Daoy (cell line): ENCODE measurements around the gene ARHGDIA. TPM values are rescaled to one million over a fixed set of nuclear protein-coding genes. Genes with fewer than 3 reads are reported as not detected.
"Not testable (repeated sequence)": the region's sequence is repeated elsewhere in the genome, so short reads cannot be mapped to it uniquely, and the experiment has no call there.

ENCODE experiments used
- DNase-seq: peaks from one replicate; pipeline ENCODE4 v3.0.0-alpha.2; 2015; ENCODE audit warnings: low read depth
- total RNA-seq: library from RNA; depleted of rRNA; stranded (reverse); fragments of >200 nt; shearing (Covaris generic); gene quantifications from 2 replicates; pipeline ENCODE4 v1.2.3, GENCODE V29; 2014; rRNA removed

ARHGDIA gene
- total RNA-seq = 138 and 216 TPM in 2 replicates

GRCh38 chr17:81870981-81871386 is at the start of gene ARHGDIA:
TSS of gene ARHGDIA (minus strand) at chr17:81871337. CDS start at chr17:81869930, 1,407 bp downstream.
- no peak for DNase-seq

GRCh38 chr17:81918832-81919545 is 47.9 kb upstream of the ARHGDIA start:
- no peak for DNase-seq

GRCh38 chr17:81918333-81918669 is 47.2 kb upstream of the ARHGDIA start:
- DNase-seq = not testable (repeated sequence)

DNA sequence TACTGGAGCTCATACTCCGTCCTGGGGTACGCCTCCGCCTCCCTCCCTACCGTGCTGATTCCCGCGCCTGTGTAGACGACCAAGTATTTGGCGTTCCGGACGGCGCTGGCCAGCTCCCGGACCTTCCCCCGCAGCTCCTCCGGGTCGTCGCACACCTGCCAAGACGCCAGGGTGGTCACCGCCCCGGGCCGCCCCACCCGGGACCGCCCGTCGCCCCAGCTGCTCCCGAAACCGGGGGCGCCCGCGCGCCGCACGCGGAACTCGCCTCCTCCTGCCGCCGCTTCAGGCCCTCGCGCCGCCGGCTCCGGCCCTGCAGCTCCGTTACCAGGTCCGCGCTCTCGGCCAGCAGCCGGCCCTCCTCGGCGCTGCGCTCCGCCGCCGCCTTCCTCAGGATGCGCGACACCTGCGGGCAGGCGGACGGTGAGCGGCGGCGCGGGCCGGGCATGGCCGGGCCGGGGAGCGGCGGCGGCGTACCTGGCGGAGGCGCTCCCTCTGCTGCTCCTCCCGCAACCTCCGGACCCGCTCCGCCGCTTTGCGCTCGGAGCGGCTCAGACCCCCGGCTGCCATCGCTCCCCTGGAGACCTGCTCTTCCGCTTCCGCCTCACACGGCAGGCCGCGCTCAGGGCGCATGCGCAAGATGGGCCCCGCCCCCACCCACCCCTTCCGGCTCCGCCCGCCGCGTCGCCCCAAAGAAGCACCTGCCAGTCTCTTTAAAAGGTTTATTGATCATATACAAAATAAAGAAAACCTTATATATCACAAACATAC is 46.6 kb upstream of the ARHGDIA start, which contains the start of gene SIRT7:
Gene SIRT7 (minus strand): TSS at position 612 of the 768 bp plus-strand sequence. CDS start 45 bp downstream, at position 567.
- DNase-seq = peak; percentile 89

- DNase-seq = peak; percentile 86
These were observed 45.3 kb upstream of the ARHGDIA start for GRCh38 chr17:81916234-81917001.

DNA sequence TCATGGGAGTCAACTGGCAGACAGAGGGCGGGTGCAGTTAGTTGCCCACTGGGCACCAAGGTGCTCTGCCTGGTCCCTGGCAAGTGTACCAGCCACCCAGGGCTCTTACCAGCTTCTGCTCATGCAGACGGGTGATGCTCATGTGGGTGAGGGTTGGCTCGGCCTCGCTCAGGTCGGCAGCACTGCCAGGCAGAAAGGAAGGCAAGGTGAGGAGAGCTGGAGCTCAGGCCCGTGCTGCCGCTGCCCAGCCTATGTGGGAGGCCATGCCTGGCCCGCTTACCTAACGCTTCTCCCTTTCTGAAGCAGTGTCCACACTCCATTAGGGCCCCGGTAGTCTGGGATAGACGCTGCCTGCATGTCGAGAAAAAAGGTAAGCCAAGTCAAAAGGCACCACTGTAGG is 44.2 kb upstream of the ARHGDIA start:
- no peak for DNase-seq

GRCh38 chr17:81914103-81914850 is 43.1 kb upstream of the ARHGDIA start:
- DNase-seq = no peak

- DNase-seq = no peak
These were observed 42.4 kb upstream of the ARHGDIA start for GRCh38 chr17:81913394-81914102.

GRCh38 chr17:81912441-81913309 is 41.5 kb upstream of the ARHGDIA start:
- peak; percentile 64 for DNase-seq

DNA sequence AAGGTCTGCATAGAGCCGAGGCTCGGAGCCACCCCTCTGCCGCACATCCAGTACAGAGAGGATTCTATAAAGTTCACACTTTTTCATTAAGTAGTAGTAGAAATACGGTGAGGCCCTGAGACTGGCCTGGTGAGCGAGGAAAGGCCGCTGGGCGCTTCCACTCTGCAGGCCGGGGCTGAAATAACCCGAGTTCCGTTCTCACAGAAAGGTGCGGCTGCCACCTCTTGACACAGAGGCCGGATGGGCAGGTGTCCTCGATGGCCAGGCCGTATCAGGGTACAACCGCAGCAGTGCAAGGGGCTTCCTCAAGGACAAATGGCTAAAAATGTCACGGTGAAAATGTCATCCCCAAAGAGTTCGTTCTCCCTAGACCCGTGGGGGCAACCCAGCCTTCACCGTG is 40.8 kb upstream of the ARHGDIA start:
- DNase-seq = no peak

- DNase-seq = peak; percentile 94
These were observed 40.3 kb upstream of the ARHGDIA start, which contains the start of gene PCYT2 for GRCh38 chr17:81911277-81911961. TSS of gene PCYT2 (minus strand) at chr17:81911399. CDS start at chr17:81911355, 44 bp downstream.

GRCh38 chr17:81910840-81911276 is 39.7 kb upstream of the ARHGDIA start:
- DNase-seq = peak; percentile 43

DNA sequence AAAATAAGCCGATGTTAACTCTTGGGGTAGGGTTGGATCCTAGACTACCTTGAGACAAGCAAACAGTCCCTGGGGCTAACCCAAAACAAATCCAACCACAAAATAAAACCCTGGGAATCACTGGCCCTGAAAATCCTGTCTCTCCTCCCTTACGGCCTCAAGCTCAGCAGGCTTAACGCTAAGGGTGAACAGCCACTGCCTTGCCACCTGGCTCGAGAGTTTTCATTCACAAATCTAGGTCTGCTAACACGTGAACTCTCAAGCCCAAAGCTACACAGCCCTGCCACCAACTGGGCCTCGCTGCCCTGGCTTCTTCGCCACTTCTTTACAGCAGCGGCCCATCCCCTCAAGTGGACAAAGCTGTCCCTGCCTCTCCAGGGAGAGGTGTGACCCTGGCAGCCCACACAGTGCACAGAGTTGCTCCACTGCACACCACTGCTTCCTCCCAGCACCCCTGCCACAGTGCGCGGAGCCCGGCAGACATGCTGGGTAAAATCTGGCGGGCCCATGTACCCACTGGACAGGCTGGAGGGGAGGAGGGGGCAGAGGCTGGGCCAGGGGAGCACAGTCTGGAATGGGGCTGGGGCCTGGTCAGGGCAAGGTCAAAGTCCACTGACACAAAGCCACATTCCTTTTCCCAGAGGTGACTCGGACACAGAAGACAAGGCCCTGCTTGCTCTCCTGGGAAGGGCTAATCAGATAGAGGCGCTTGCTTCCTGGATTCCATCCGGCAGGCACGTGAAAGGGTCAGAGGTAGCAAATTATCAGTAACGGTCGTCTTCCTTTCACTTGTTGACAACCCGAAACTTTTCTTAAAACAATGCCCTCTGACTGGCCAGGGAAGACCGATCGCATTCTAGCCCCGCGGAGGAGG is 39.1 kb upstream of the ARHGDIA start:
- DNase-seq = no peak

DNA sequence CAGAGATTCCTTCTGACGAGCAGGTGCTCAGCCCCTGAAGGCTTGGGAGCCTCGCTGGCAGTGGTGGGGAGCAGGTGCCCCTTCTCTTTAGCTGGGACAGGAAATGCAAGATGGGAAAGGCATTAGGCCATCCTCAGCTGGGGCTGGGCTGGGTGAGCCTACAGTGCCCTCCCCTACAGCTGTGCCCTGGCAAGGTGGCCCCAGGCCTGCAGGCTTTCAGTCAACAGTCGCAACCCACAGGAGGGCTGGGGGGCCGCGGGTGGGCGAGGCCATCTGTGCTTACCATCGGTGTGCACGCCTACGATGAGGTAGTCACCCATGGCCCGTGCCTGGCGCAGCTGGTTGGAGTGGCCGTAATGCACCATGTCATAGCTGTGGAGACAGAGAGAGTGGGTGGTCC is 38.1 kb upstream of the ARHGDIA start:
- DNase-seq = no peak

GRCh38 chr17:81908793-81909192 is 37.7 kb upstream of the ARHGDIA start:
- DNase-seq = no peak

- no peak for DNase-seq
These were observed 36.3 kb upstream of the ARHGDIA start for GRCh38 chr17:81907219-81908145.
